Gastrocnemius medialis (tissue), 4 donors: ENCODE measurements around the gene DTHD1. TPM values are rescaled to one million over a fixed set of nuclear protein-coding genes. Genes with fewer than 3 reads are reported as not detected.

Source experiments
- ATAC-seq, 2 donors: fragments of 150-250 bp; one replicate each; pipeline ENCODE4 v1.9.1; 2016
- DNase-seq, 2 donors: peaks; one replicate each; pipeline ENCODE4 v3.0.0-alpha.2; 2019
- H3K27ac ChIP-seq, 4 donors: fragments of 200-600 bp; sonication (generic); 1 replicate in 1 of 4; 2 replicates in 3 of 4; pipeline ENCODE4 v1.5.1; 2016 to 2018; ENCODE audit warnings: mild to moderate bottlenecking in 2 of 4, moderate library complexity in 1 of 4
- H3K27me3 ChIP-seq, 3 donors: fragments of 200-600 bp; sonication (generic) in 2 of 3; 1 replicate in 1 of 3; 2 replicates in 2 of 3; pipeline versions ENCODE4 v1.5.1 to v1.6.0; 2016 to 2019; ENCODE audit warnings: mild to moderate bottlenecking in 1 of 3, moderate library complexity in 1 of 3
- H3K36me3 ChIP-seq, 2 donors: fragments of 200-600 bp; sonication (generic) in 1 of 2; one replicate each; pipeline ENCODE4 v1.5.1; 2017 to 2018
- H3K4me1 ChIP-seq, 2 donors: fragments of 200-600 bp; sonication (generic) in 1 of 2; one replicate each; pipeline ENCODE4 v1.5.1; 2016 to 2017; ENCODE audit warnings: mild to moderate bottlenecking in 2 of 2
- H3K4me3 ChIP-seq, 4 donors: fragments of 200-600 bp; sonication (generic) in 3 of 4; 1 replicate in 1 of 4; 2 replicates in 3 of 4; pipeline ENCODE4 v1.5.1; 2016 to 2019; ENCODE audit warnings: mild to moderate bottlenecking in 2 of 4
- H3K9me3 ChIP-seq, 3 donors: fragments of 200-600 bp; sonication (generic) in 2 of 3; 1 replicate in 1 of 3; 2 replicates in 2 of 3; pipeline ENCODE4 v1.5.1; 2016 to 2019
- CTCF ChIP-seq, 5 experiments: fragments of 450-650 bp in 3 of 5; fragments of 200-600 bp in 2 of 5; sonication (generic) in 2 of 5; IDR thresholded peaks in 4 of 5; conservative IDR thresholded peaks in 1 of 5; 1 replicate in 4 of 5; 2 replicates in 1 of 5; pipeline ENCODE4 v1.5.1; 2016 to 2019; ENCODE audit warnings: antibody characterized with exemption in 5 of 5, mild to moderate bottlenecking in 3 of 5, moderate library complexity in 3 of 5
- POLR2A ChIP-seq, 2 donors: fragments of 450-650 bp; IDR thresholded peaks; one replicate each; pipeline ENCODE4 v1.6.1; 2017; ENCODE audit warnings: antibody characterized with exemption in 2 of 2, mild to moderate bottlenecking in 2 of 2, moderate library complexity in 2 of 2
- in situ Hi-C, 4 donors: fragments of 200-750 bp; cut with MboI; loops; one replicate each; pipeline versions ENCODE4 v1.15.0 to v1.8.0; 2017; ENCODE audit warnings: low sequenced_read_pairs in 4 of 4
- intact Hi-C: fragments of 100-400 bp; cut with DNase I; formaldehyde crosslinking; loops from one replicate; pipeline ENCODE4 v1.15.1; 2023; ENCODE audit warnings: low total_unique reads
- total RNA-seq, 4 donors: library from RNA; depleted of rRNA; stranded (reverse); fragments of >200 nt; gene quantifications; one replicate each; pipeline versions ENCODE4 v1.1.0 to v1.2.3, GENCODE V29; 2016

DTHD1 gene
- total RNA-seq, 4 donors from 2014 or later, result 0.10 TPM; not detected in 3

- Histone ChIP-seq H3K9me3 (no peaks in the 10 kb centered on the region), H3K27ac (no peak overlapping the region), H3K27me3 (no peaks in the 10 kb centered on the region), H3K4me1 (no peaks in the 10 kb centered on the region), H3K4me3 (no peak overlapping the region), H3K36me3 (no peaks in the 10 kb centered on the region)
- in situ Hi-C loops, result no loop called here
- TF ChIP-seq CTCF (IDR thresholded peaks at IDR 0.05 in 4 of 5, conservative IDR thresholded peaks at IDR 0.05 in 1 of 5) (no peak), POLR2A (IDR thresholded peaks at IDR 0.05) (no peak)
- ATAC-seq, result no peak
- DNase-seq, result no peak
- intact Hi-C loops, result no loop called here
These were observed 13.7 kb upstream of the DTHD1 start for GRCh38 chr4:36267486-36268268.

- ATAC-seq (no peak), DNase-seq (no peak)
- intact Hi-C loops, result no loop called here
- H3K4me1 ChIP-seq, result no peaks in the 10 kb centered on the region
- H3K36me3 ChIP-seq, result no peaks in the 10 kb centered on the region
- no peaks in the 10 kb centered on the region for H3K9me3 ChIP-seq
- no peaks in the 10 kb centered on the region for H3K27me3 ChIP-seq
- in situ Hi-C loops, result no loop called here
- H3K27ac ChIP-seq, result no peak overlapping the region
- TF ChIP-seq POLR2A (IDR thresholded peaks at IDR 0.05), result no peak
- TF ChIP-seq CTCF (IDR thresholded peaks at IDR 0.05 in 4 of 5, conservative IDR thresholded peaks at IDR 0.05 in 1 of 5), result no peak
- no peak overlapping the region for H3K4me3 ChIP-seq
These were observed 12.3 kb upstream of the DTHD1 start for GRCh38 chr4:36269101-36269500.

- Histone ChIP-seq H3K4me3 (no peak overlapping the region), H3K4me1 (no peaks in the 10 kb centered on the region), H3K36me3 (no peaks in the 10 kb centered on the region), H3K27me3 (no peaks in the 10 kb centered on the region), H3K9me3 (no peaks in the 10 kb centered on the region), H3K27ac (no peak overlapping the region)
- in situ Hi-C loops (no loop called here), intact Hi-C loops (no loop called here)
- ATAC-seq (no peak), DNase-seq (no peak)
- TF ChIP-seq POLR2A (IDR thresholded peaks at IDR 0.05) (no peak), CTCF (IDR thresholded peaks at IDR 0.05 in 4 of 5, conservative IDR thresholded peaks at IDR 0.05 in 1 of 5) (no peak)
These were observed 11.8 kb upstream of the DTHD1 start for GRCh38 chr4:36269533-36270173.

GRCh38 chr4:36273276-36273675, 8.1 kb upstream of the DTHD1 start:
- intact Hi-C loops, result no loop called here
- no peak for ATAC-seq
- in situ Hi-C loops, result no loop called here
- TF ChIP-seq POLR2A (IDR thresholded peaks at IDR 0.05) (no peak), CTCF (IDR thresholded peaks at IDR 0.05 in 4 of 5, conservative IDR thresholded peaks at IDR 0.05 in 1 of 5) (no peak)
- no peak overlapping the region for H3K4me3 ChIP-seq
- H3K9me3 ChIP-seq, result no peaks in the 10 kb centered on the region
- DNase-seq, result no peak
- no peaks in the 10 kb centered on the region for H3K27me3 ChIP-seq
- no peaks in the 10 kb centered on the region for H3K4me1 ChIP-seq
- H3K27ac ChIP-seq, result no peak overlapping the region
- no peaks in the 10 kb centered on the region for H3K36me3 ChIP-seq
